HL-60 (cell line): ENCODE results near the gene PRKAR1B.

Experiments
- DNase-seq, 2 experiments: peaks; one replicate each; pipeline ENCODE4 v3.0.0-alpha.2; 2010 to 2020; ENCODE audit warnings: low read depth in 1 of 2, low spot score in 1 of 2
- H3K27ac ChIP-seq: fragments of 250-450 bp; sonication (Bioruptor Pico); replicated peaks from 2 replicates; pipeline ENCODE4 v1.5.1; 2020; ENCODE audit warnings: mild to moderate bottlenecking, moderate library complexity
- H3K27me3 ChIP-seq: fragments of 250-450 bp; sonication (Bioruptor Pico); 2 replicates; pipeline ENCODE4 v1.5.1; 2021; ENCODE audit warnings: mild to moderate bottlenecking, moderate library complexity; ENCODE audit not compliant: insufficient read depth, poor library complexity, severe bottlenecking
- H3K4me3 ChIP-seq: replicated peaks from 2 replicates; pipeline ENCODE4 v1.5.1; 2011; ENCODE audit warnings: mild to moderate bottlenecking, control low read depth, low read length; ENCODE audit not compliant: insufficient read depth
- GABPA ChIP-seq: IDR thresholded peaks from 2 replicates; pipeline ENCODE4 v1.6.1; 2012; ENCODE audit warnings: low read depth
- POLR2AphosphoS5 ChIP-seq: IDR thresholded peaks from 2 replicates; pipeline ENCODE4 v1.6.1; 2012; ENCODE audit warnings: low read depth
- SPI1 ChIP-seq: IDR thresholded peaks from 2 replicates; pipeline ENCODE4 v1.6.1; 2012; ENCODE audit warnings: low read depth, mild to moderate bottlenecking, borderline replicate concordance
- TF ChIP-seq, protein P1 (sequence below): IDR thresholded peaks from 2 replicates; pipeline ENCODE4 v1.6.1; 2012; ENCODE audit warnings: low read depth; ENCODE audit not compliant: insufficient replicate concordance
- TF ChIP-seq, protein P2 (sequence below): IDR thresholded peaks from one replicate; pipeline ENCODE4 v1.5.1; 2011; ENCODE audit warnings: low read length, control low read depth, inconsistent platforms; ENCODE audit not compliant: insufficient read depth

The PRKAR1B gene

DNA sequence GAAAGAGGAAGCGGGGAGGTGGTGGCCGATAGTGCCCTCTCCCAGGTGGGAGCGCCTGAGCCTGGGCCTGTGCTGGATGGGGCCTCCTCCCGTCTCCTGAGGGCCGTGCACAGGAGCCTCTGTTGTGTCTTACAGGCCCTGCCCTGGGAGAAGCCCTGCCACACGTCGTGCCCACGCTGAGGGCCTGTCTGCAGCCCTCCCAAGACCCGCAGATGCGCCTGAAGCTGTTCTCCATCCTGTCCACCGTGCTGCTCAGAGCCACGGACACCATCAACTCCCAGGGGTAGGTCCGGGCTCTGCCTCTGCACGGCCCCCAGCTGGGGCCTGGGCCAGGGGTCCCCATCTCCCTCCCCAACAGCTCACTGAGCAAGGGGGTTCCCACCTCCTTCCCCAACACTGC lies 43.3 kb upstream of the PRKAR1B start:
- no peak overlapping the region for H3K4me3 ChIP-seq
- no peaks in the 10 kb centered on the region for H3K27me3 ChIP-seq
- DNase-seq, result no peak
- peak; percentile 25; the same call in 1 of the 2 replicates for TF ChIP-seq SPI1
- TF ChIP-seq GABPA, result no peak
- TF ChIP-seq, protein P1, sequence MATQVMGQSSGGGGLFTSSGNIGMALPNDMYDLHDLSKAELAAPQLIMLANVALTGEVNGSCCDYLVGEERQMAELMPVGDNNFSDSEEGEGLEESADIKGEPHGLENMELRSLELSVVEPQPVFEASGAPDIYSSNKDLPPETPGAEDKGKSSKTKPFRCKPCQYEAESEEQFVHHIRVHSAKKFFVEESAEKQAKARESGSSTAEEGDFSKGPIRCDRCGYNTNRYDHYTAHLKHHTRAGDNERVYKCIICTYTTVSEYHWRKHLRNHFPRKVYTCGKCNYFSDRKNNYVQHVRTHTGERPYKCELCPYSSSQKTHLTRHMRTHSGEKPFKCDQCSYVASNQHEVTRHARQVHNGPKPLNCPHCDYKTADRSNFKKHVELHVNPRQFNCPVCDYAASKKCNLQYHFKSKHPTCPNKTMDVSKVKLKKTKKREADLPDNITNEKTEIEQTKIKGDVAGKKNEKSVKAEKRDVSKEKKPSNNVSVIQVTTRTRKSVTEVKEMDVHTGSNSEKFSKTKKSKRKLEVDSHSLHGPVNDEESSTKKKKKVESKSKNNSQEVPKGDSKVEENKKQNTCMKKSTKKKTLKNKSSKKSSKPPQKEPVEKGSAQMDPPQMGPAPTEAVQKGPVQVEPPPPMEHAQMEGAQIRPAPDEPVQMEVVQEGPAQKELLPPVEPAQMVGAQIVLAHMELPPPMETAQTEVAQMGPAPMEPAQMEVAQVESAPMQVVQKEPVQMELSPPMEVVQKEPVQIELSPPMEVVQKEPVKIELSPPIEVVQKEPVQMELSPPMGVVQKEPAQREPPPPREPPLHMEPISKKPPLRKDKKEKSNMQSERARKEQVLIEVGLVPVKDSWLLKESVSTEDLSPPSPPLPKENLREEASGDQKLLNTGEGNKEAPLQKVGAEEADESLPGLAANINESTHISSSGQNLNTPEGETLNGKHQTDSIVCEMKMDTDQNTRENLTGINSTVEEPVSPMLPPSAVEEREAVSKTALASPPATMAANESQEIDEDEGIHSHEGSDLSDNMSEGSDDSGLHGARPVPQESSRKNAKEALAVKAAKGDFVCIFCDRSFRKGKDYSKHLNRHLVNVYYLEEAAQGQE, result no peak
- TF ChIP-seq POLR2AphosphoS5, result no peak
- no peak overlapping the region for H3K27ac ChIP-seq

DNA sequence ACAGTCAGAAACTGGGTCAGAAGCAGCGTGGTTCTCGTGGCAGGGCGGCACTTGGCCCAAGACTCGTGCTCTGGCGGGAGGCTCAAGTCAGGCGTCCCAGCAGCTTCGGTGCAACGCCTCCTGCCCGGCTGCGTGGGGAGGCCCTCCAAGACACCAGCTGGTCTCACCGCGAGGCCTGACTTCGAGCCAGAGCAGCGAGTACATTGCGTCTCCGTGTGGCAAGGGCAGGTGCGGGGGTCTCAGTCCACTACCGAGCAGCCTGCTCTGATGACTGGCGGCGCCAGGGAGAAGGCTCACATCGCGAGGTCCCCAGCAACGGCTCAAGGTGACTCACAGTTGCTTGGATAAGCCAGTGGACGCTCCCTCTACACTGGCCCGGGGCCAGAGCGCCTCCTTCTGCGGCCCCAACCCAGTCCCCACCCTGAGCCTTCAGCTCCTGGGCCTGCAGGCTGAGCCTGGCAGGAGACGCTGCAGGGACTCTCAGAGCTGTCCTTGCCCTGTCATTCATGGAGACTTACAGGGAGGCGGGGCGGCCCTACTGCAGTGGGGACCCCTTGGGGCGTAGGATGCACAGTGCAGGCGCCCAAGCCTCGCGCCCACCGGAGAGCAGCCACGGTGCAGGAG lies 41.9 kb upstream of the PRKAR1B start:
- DNase-seq, result no peak
- no peaks in the 10 kb centered on the region for H3K27me3 ChIP-seq
- H3K27ac ChIP-seq, result no peak overlapping the region
- TF ChIP-seq SPI1, result no peak
- TF ChIP-seq POLR2AphosphoS5, result no peak
- TF ChIP-seq, protein P2, sequence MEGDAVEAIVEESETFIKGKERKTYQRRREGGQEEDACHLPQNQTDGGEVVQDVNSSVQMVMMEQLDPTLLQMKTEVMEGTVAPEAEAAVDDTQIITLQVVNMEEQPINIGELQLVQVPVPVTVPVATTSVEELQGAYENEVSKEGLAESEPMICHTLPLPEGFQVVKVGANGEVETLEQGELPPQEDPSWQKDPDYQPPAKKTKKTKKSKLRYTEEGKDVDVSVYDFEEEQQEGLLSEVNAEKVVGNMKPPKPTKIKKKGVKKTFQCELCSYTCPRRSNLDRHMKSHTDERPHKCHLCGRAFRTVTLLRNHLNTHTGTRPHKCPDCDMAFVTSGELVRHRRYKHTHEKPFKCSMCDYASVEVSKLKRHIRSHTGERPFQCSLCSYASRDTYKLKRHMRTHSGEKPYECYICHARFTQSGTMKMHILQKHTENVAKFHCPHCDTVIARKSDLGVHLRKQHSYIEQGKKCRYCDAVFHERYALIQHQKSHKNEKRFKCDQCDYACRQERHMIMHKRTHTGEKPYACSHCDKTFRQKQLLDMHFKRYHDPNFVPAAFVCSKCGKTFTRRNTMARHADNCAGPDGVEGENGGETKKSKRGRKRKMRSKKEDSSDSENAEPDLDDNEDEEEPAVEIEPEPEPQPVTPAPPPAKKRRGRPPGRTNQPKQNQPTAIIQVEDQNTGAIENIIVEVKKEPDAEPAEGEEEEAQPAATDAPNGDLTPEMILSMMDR, result no peak
- TF ChIP-seq, protein P1, result no peak
- TF ChIP-seq GABPA, result no peak
- H3K4me3 ChIP-seq, result no peak overlapping the region

DNA sequence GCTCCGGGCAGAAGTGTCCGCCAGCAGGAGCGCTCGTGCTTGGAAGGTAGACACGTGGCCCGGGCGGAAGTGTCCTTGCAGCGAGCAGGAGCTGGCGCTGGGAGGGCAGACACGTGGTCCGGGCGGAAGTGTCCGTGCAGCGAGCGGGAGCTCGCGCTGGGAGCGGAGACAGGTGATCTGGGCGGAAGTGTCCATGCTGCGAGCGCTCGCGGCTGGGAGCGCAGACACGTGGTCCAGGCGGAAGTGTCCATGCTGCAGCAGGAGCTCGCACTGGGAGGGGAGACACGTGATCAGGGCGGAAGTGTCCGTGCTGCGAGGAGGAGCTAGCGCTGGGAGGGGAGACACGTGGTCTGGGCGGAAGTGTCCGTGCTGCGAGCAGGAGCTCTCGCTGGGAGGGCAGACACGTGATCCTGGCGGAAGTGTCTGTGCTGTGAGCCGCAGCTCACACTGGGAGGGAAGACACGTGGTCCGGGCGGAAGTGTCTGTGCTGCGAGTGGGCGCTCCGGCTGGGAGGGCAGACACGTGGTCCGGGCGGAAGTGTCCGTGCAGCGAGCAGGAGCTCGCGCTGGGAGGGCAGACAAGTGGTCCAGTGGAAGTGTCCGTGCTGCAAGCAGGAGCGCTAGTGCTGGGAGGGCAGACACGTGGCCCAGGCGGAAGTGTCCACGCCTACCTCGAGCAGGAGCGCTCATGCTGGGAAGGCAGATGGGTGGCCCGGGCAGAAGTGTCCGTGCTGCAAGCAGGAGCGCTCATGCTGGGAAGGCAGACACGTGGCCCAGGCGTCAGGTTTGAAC lies 41.1 kb upstream of the PRKAR1B start:
- Histone ChIP-seq H3K27ac (no peak overlapping the region), H3K4me3 (no peak overlapping the region), H3K27me3 (no peaks in the 10 kb centered on the region)
- DNase-seq, result no peak
- TF ChIP-seq, protein P1, result no peak
- TF ChIP-seq GABPA, result no peak
- no peak for TF ChIP-seq SPI1
- no peak for TF ChIP-seq POLR2AphosphoS5
- TF ChIP-seq, protein P2, result no peak
